Measurements from ENCODE around the gene NPIPA7.
"Not testable (repeated sequence)": the region's sequence is repeated elsewhere in the genome, so short reads cannot be mapped to it uniquely, and the experiment has no call there.

NPIPA7 gene

GRCh38 chr16:16404283-16404682 lies 25.3 kb downstream of the NPIPA7 start:
- not testable (repeated sequence) for H2AK5ac ChIP-seq (ENCODE audit: low read depth, low read length); H2BK15ac ChIP-seq (ENCODE audit: low read length); H3K36me3 ChIP-seq (replicated peaks in 1 of 2; ENCODE audit: control insufficient read depth in 2 of 2, insufficient read depth in 2 of 2, low read length in 2 of 2); H3K4me3 ChIP-seq (ENCODE audit: low read length in 2 of 2); H3K27me3 ChIP-seq (ENCODE audit: control insufficient read depth in 3 of 3, insufficient read depth in 3 of 3, low read depth in 1 of 3, low read length in 3 of 3); H2BK120ac ChIP-seq (ENCODE audit: low read depth, low read length); H3K9me3 ChIP-seq (replicated peaks in 1 of 2; ENCODE audit: control insufficient read depth in 2 of 2, insufficient read depth in 1 of 2, low read depth in 1 of 2, low read length in 2 of 2); H3K79me1 ChIP-seq (ENCODE audit: low read depth, low read length); H2BK12ac ChIP-seq (ENCODE audit: low read length); H3K23ac ChIP-seq (ENCODE audit: low read depth, low read length, poor library complexity); H3K9ac ChIP-seq (ENCODE audit: low read depth, low read length, poor library complexity); H2AFZ ChIP-seq (ENCODE audit: low read length); H3K4ac ChIP-seq (ENCODE audit: low read length); H3K4me1 ChIP-seq (ENCODE audit: control insufficient read depth in 2 of 2, insufficient read depth in 1 of 2, low read depth in 1 of 2, low read length in 2 of 2); H3K4me2 ChIP-seq (ENCODE audit: insufficient read depth, low read length, poor library complexity, severe bottlenecking); H4K8ac ChIP-seq (ENCODE audit: low read depth, low read length); H3K18ac ChIP-seq (ENCODE audit: low read length); H2BK5ac ChIP-seq (ENCODE audit: low read length); H3K14ac ChIP-seq (ENCODE audit: low read length); H4K91ac ChIP-seq (ENCODE audit: low read depth, low read length, poor library complexity); H3K27ac ChIP-seq (replicated peaks; ENCODE audit: low read length); DNase-seq (ENCODE audit: low spot score)
- WGBS, 2 donors (ENCODE audit: extremely low coverage in 2 of 2, insufficient read length in 2 of 2, insufficient replicate concordance in 1 of 2) = no CpG with 5 or more reads among the region's 1 CpG

GRCh38 chr16:16405421-16405820 lies 26.5 kb downstream of the NPIPA7 start:
- H2AK5ac ChIP-seq (ENCODE audit: low read depth, low read length); H3K9me3 ChIP-seq (replicated peaks in 1 of 2; ENCODE audit: control insufficient read depth in 2 of 2, insufficient read depth in 1 of 2, low read depth in 1 of 2, low read length in 2 of 2); H3K9ac ChIP-seq (ENCODE audit: low read depth, low read length, poor library complexity); H3K23ac ChIP-seq (ENCODE audit: low read depth, low read length, poor library complexity); H2BK12ac ChIP-seq (ENCODE audit: low read length); H3K36me3 ChIP-seq (replicated peaks in 1 of 2; ENCODE audit: control insufficient read depth in 2 of 2, insufficient read depth in 2 of 2, low read length in 2 of 2); H3K27ac ChIP-seq (replicated peaks; ENCODE audit: low read length); H3K4me2 ChIP-seq (ENCODE audit: insufficient read depth, low read length, poor library complexity, severe bottlenecking); H3K4ac ChIP-seq (ENCODE audit: low read length); H3K79me1 ChIP-seq (ENCODE audit: low read depth, low read length); H2BK120ac ChIP-seq (ENCODE audit: low read depth, low read length); H2AFZ ChIP-seq (ENCODE audit: low read length); H3K27me3 ChIP-seq (ENCODE audit: control insufficient read depth in 3 of 3, insufficient read depth in 3 of 3, low read depth in 1 of 3, low read length in 3 of 3); H3K4me3 ChIP-seq (ENCODE audit: low read length in 2 of 2); DNase-seq (ENCODE audit: low spot score); H3K14ac ChIP-seq (ENCODE audit: low read length); H2BK5ac ChIP-seq (ENCODE audit: low read length); H3K18ac ChIP-seq (ENCODE audit: low read length); H4K91ac ChIP-seq (ENCODE audit: low read depth, low read length, poor library complexity); H4K8ac ChIP-seq (ENCODE audit: low read depth, low read length); H2BK15ac ChIP-seq (ENCODE audit: low read length); H3K4me1 ChIP-seq (ENCODE audit: control insufficient read depth in 2 of 2, insufficient read depth in 1 of 2, low read depth in 1 of 2, low read length in 2 of 2): not testable (repeated sequence)
- no CpG with 5 or more reads among the region's 5 CpGs for WGBS, 2 donors (ENCODE audit: extremely low coverage in 2 of 2, insufficient read length in 2 of 2, insufficient replicate concordance in 1 of 2)

GRCh38 chr16:16408430-16408829 lies 29.5 kb downstream of the NPIPA7 start:
- H3K36me3 ChIP-seq (replicated peaks in 1 of 2; ENCODE audit: control insufficient read depth in 2 of 2, insufficient read depth in 2 of 2, low read length in 2 of 2); H3K23ac ChIP-seq (ENCODE audit: low read depth, low read length, poor library complexity); DNase-seq (ENCODE audit: low spot score); H2BK12ac ChIP-seq (ENCODE audit: low read length); H2BK15ac ChIP-seq (ENCODE audit: low read length); H2AFZ ChIP-seq (ENCODE audit: low read length); H3K4me3 ChIP-seq (ENCODE audit: low read length in 2 of 2); H2AK5ac ChIP-seq (ENCODE audit: low read depth, low read length); H3K4me2 ChIP-seq (ENCODE audit: insufficient read depth, low read length, poor library complexity, severe bottlenecking); H3K79me1 ChIP-seq (ENCODE audit: low read depth, low read length); H2BK5ac ChIP-seq (ENCODE audit: low read length); H3K18ac ChIP-seq (ENCODE audit: low read length); H3K9me3 ChIP-seq (replicated peaks in 1 of 2; ENCODE audit: control insufficient read depth in 2 of 2, insufficient read depth in 1 of 2, low read depth in 1 of 2, low read length in 2 of 2); H3K9ac ChIP-seq (ENCODE audit: low read depth, low read length, poor library complexity); H3K27ac ChIP-seq (replicated peaks; ENCODE audit: low read length); H3K14ac ChIP-seq (ENCODE audit: low read length); H4K91ac ChIP-seq (ENCODE audit: low read depth, low read length, poor library complexity); H2BK120ac ChIP-seq (ENCODE audit: low read depth, low read length); H3K27me3 ChIP-seq (ENCODE audit: control insufficient read depth in 3 of 3, insufficient read depth in 3 of 3, low read depth in 1 of 3, low read length in 3 of 3); H4K8ac ChIP-seq (ENCODE audit: low read depth, low read length); H3K4me1 ChIP-seq (ENCODE audit: control insufficient read depth in 2 of 2, insufficient read depth in 1 of 2, low read depth in 1 of 2, low read length in 2 of 2); H3K4ac ChIP-seq (ENCODE audit: low read length): not testable (repeated sequence)
- whole genome bisulfite sequencing, 2 donors (ENCODE audit: extremely low coverage in 2 of 2, insufficient read length in 2 of 2, insufficient replicate concordance in 1 of 2) = no CpG with 5 or more reads among the region's 6 CpGs

- not testable (repeated sequence) for H2AFZ ChIP-seq (ENCODE audit: low read length); H2BK15ac ChIP-seq (ENCODE audit: low read length); H2BK5ac ChIP-seq (ENCODE audit: low read length); H3K23ac ChIP-seq (ENCODE audit: low read depth, low read length, poor library complexity); H2AK5ac ChIP-seq (ENCODE audit: low read depth, low read length); H3K79me1 ChIP-seq (ENCODE audit: low read depth, low read length); H3K36me3 ChIP-seq (replicated peaks in 1 of 2; ENCODE audit: control insufficient read depth in 2 of 2, insufficient read depth in 2 of 2, low read length in 2 of 2); H3K9ac ChIP-seq (ENCODE audit: low read depth, low read length, poor library complexity); H3K27ac ChIP-seq (replicated peaks; ENCODE audit: low read length); H2BK120ac ChIP-seq (ENCODE audit: low read depth, low read length); H3K27me3 ChIP-seq (ENCODE audit: control insufficient read depth in 3 of 3, insufficient read depth in 3 of 3, low read depth in 1 of 3, low read length in 3 of 3); H3K4me2 ChIP-seq (ENCODE audit: insufficient read depth, low read length, poor library complexity, severe bottlenecking); H3K9me3 ChIP-seq (replicated peaks in 1 of 2; ENCODE audit: control insufficient read depth in 2 of 2, insufficient read depth in 1 of 2, low read depth in 1 of 2, low read length in 2 of 2); H3K4me3 ChIP-seq (ENCODE audit: low read length in 2 of 2); DNase-seq (ENCODE audit: low spot score); H3K4ac ChIP-seq (ENCODE audit: low read length); H2BK12ac ChIP-seq (ENCODE audit: low read length); H3K14ac ChIP-seq (ENCODE audit: low read length); H4K8ac ChIP-seq (ENCODE audit: low read depth, low read length); H4K91ac ChIP-seq (ENCODE audit: low read depth, low read length, poor library complexity); H3K4me1 ChIP-seq (ENCODE audit: control insufficient read depth in 2 of 2, insufficient read depth in 1 of 2, low read depth in 1 of 2, low read length in 2 of 2); H3K18ac ChIP-seq (ENCODE audit: low read length)
- no CpG with 5 or more reads among the region's 1 CpG for WGBS, 2 donors (ENCODE audit: extremely low coverage in 2 of 2, insufficient read length in 2 of 2, insufficient replicate concordance in 1 of 2)
Measured at GRCh38 chr16:16413773-16414172, 34.8 kb downstream of the NPIPA7 start.
